ENCODE results near the gene CUL9.

The CUL9 gene

DNA sequence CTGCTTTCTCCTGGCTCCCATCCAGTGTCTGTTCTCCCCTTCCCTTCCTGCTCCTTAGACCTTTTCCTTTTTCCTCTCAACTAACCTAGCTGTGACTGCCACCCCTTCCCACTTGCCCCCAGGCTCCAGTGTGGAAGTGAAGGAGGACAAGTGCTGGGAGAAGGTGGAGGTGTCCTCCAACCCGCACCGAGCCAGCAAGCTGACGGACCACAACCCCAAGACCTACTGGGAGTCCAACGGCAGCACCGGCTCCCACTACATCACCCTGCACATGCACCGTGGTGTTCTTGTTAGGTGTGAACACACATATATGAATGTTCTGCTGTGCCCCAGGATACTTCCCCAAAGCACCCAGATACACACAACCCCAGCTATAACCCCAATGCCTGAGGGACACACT, 18.5 kb downstream of the CUL9 start:
- DNase-seq (ENCODE audit: low read depth): no peak

DNA sequence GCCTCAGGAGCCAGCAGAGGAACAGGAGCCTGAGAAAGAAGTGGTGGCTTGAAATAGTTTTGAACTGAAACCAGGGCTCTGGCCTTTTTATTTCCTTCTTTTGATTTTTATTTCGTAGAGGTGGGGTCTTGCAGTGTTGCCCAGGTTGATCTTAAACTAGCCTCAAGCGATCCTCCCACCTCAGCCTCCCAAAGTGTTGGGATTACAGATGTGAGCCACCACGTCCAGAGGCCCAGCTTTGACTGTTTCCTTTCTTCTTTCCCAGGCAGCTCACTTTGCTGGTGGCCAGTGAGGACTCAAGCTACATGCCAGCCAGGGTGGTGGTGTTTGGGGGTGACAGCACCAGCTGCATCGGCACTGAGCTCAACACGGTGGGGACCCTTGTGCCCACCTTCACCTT, 20.5 kb downstream of the CUL9 start:
- no peak for DNase-seq (ENCODE audit: low read depth)

DNA sequence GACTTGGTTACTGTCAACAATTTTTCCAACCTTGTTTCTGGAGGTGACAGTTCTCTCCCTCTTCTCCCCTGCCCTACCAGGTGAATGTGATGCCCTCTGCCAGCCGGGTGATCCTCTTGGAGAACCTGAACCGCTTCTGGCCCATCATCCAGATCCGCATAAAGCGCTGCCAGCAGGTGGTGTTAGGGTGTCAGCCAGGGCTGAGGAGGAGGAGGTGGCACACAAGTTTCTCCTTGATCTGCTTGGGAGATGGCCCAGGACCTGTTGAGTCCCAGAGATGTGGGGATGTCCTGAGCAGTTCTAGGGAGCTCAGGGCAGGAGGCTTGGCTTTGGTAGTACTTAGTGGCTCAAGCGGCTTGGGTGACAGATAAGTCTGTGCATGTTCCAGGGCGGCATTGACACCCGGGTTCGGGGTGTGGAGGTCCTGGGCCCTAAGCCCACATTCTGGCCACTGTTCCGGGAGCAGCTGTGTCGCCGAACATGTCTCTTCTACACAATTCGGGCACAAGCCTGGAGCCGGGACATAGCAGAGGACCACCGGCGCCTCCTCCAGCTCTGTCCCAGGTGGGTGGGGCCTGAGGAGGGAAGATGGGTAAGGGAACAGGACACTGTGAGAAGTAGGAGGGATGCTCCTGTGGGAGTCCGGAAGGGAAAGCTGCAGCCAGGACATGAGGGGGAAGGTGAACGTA, 21.2 kb downstream of the CUL9 start:
- no peak for DNase-seq (ENCODE audit: low read depth)

- no peak for DNase-seq (ENCODE audit: low read depth)
Measured at GRCh38 chr6:43203718-43204095, 21.7 kb downstream of the CUL9 start.

DNA sequence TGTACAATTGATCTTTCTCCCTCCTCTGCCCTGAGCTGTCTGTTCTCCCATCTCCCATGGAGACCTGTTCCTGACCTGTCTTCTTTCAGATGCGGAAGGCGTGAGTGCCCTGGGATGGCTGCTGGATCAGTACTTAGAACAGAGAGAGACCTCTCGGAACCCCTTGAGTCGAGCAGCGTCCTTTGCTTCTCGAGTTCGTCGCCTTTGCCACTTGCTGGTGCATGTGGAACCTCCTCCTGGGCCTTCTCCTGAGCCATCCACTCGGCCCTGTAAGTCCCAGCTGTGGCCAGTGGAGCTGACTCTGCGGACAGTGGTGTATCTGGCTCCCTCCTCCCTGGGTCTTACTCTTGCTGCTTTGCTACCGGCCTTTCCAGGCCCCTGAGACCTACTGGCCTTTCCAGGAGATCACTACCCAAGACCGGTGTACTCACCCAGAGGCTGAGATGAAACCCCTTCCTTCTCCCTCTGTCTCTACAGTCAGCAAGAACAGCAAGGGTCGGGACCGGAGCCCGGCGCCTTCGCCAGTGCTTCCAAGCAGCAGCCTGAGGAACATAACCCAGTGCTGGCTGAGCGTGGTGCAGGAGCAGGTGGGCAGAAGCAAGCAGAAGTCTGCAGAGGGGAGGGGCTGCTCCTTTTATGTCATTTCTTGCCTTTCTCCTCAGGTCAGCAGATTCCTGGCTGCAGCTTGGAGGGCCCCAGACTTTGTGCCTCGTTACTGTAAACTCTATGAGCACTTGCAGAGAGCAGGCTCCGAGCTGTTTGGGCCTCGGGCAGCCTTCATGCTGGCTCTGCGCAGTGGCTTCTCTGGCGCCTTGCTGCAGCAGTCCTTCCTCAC, 22.5 kb downstream of the CUL9 start:
- DNase-seq (ENCODE audit: low read depth): no peak

DNA sequence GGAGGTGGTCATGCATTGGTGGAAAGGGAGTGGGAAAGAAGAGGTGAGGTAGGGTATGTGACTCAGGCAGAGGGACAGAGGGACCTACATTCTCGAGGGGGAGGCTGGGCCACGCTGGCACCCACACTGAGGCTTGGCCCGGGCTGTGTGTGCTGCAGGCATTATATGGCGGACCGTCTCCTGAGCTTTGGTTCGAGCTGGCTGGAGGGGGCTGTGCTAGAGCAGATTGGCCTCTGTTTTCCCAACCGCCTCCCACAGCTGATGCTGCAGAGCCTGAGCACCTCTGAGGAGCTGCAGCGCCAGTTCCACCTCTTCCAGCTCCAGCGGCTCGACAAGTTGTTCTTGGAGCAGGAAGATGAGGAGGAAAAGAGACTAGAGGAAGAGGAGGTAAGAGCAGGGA, 23.9 kb downstream of the CUL9 start:
- DNase-seq (ENCODE audit: low read depth): no peak

DNA sequence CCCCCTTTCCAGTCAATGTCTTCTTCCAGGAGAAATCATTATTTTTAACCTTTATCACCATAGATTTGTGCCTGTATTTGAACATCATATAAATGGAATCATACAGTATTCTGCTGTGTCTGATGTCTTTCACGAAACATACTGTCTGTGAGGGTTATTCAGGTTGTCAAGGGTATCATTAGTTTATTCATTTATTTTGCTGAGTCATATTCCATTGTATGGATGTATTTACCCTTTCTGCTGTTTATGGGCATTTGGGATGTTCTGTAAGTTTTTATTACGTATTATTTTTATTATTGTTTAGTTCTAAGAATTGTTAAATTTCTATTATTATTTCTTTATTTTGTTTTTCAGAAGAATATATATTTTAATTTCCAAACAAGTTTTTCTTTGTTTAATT, 25.3 kb downstream of the CUL9 start:
- no peak for DNase-seq (ENCODE audit: low read depth)

DNA sequence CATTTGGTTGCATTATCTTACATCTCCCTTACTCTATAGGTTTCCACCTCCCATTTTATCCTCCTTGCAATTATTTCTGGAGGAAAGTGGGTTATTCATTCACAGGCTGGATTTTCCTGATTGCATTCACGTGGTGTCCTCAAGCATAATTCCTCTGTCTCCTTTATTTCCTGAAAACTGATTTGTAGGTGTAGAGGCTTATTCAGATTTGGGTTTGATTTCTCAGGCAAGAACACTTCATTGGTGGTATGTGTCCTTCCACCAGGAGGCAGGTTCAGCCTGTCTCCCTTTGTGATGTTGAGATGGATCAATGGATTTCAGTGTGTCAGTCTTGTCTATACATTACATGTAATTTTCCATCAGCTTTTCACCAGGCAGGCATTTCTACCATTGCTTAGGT, 30.0 kb downstream of the CUL9 start:
- DNase-seq (ENCODE audit: low read depth): no peak

- DNase-seq (ENCODE audit: low read depth): no peak
Measured at GRCh38 chr6:43213431-43213830, 31.4 kb downstream of the CUL9 start.

DNA sequence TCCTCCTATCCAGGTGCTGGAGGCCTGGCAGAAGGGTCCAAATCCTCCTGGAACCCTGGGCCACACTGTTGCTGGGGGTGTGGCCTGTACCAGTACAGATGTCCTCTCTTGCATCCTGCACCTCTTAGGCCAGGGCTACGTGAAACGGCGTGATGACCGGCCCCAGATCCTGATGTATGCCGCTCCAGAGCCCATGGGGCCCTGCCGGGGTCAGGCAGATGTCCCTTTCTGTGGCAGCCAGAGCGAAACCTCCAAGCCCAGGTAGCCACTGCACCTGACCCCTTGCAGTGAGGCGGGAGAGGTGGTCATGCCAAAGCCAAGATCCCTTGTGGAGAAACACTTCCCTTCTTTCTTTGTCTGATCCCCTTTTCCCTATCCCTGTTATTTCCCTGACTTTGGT, 33.1 kb downstream of the CUL9 start:
- DNase-seq (ENCODE audit: low read depth): no peak

GRCh38 chr6:43216200-43216599, 34.2 kb downstream of the CUL9 start:
- no peak for DNase-seq (ENCODE audit: low read depth)

DNA sequence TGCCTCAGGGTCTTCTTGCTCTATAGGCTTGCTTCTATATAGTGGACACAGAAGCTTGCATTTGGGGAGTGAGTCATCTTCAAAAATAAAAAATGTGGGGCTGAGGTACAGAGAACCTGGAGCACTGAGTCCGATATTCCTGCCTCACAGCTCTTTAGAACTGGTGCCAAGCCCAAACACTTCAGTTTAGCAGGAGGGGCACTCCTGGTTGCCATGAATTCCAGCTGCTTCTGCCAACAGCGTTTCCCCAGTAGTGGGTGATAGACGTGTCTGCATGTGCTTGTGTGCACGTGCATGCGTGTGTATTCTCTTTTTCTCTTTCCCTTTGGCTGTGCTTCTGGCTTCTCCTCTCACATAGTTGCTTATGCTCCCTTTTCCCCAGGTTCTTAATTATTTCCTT, 35.4 kb downstream of the CUL9 start:
- no peak for DNase-seq (ENCODE audit: low read depth)

DNA sequence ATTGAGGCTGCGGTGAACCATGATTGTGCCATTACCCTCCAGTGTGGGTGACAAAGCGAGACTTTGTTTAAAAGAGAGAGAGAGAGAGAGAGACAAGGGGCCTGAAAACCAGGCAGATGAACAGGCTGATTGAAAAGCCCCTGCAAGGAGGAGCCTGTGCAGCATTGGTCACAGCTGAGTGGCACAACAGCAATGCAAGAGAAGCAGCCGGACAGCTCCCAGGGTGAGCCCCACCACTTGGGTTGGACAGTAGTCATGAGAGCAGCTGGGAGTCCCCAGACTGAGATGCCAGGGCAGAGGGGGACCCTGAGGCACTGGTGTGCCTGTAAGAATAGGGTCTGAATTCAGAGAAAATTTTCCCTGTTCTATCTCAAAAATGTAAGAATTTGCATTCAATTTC, 37.1 kb downstream of the CUL9 start:
- no peak for DNase-seq (ENCODE audit: low read depth)

- no peak for DNase-seq (ENCODE audit: low read depth)
Measured at GRCh38 chr6:43219814-43220213, 37.8 kb downstream of the CUL9 start.

- no peak for DNase-seq (ENCODE audit: low read depth)
Measured at GRCh38 chr6:43220439-43220951, 38.5 kb downstream of the CUL9 start.

- no peak for DNase-seq (ENCODE audit: low read depth)
Measured at GRCh38 chr6:43221046-43221972, 39.3 kb downstream of the CUL9 start.

DNA sequence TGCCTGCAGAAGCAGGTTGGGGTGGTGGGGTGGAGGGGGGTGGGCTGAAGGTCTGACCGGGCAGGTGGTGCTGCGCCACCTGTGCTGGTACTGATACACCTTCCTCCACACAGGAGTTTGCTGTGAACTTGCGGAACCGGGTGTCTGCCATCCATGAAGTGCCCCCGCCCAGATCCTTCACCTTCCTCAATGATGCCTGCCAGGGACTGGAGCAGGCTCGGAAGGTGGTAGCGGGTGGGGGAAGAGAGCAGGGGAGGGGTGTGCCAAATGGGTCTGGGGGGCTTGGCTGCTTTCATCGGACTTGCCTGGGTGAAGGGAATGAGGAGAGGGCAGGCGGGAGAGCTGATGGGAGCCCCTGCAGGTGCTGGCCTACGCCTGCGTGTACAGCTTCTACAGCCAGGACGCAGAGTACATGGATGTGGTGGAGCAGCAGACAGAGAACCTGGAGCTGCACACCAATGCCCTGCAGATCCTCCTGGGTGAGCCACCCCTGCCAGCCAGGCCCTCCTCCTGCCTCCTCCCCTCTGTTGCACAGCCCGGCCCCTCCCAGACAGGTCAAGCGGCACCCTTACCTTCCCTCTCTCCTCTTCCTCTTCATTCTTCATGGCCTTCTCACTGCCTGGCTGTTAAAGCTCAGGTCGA, 40.5 kb downstream of the CUL9 start:
- no peak for DNase-seq (ENCODE audit: low read depth)

DNA sequence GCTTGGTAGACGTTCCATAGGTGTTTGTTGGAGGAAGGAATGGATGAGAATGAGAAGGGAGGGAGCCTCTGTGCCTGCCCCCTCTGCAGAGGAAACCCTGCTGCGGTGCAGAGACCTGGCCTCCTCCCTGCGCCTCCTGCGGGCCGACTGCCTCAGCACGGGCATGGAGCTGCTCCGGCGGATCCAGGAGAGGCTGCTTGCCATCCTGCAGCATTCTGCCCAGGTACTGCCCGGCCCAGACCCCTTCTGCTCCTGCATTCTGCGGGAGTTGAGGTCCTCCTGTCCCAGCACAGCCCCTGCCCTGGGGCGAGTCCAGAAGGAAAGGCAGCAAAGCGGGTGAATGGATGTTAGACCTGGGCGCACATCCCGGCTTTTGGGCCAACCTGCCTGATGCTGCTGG, 41.2 kb downstream of the CUL9 start:
- no peak for DNase-seq (ENCODE audit: low read depth)

- DNase-seq (ENCODE audit: low read depth): no peak
Measured at GRCh38 chr6:43226192-43226851, 44.3 kb downstream of the CUL9 start.

DNA sequence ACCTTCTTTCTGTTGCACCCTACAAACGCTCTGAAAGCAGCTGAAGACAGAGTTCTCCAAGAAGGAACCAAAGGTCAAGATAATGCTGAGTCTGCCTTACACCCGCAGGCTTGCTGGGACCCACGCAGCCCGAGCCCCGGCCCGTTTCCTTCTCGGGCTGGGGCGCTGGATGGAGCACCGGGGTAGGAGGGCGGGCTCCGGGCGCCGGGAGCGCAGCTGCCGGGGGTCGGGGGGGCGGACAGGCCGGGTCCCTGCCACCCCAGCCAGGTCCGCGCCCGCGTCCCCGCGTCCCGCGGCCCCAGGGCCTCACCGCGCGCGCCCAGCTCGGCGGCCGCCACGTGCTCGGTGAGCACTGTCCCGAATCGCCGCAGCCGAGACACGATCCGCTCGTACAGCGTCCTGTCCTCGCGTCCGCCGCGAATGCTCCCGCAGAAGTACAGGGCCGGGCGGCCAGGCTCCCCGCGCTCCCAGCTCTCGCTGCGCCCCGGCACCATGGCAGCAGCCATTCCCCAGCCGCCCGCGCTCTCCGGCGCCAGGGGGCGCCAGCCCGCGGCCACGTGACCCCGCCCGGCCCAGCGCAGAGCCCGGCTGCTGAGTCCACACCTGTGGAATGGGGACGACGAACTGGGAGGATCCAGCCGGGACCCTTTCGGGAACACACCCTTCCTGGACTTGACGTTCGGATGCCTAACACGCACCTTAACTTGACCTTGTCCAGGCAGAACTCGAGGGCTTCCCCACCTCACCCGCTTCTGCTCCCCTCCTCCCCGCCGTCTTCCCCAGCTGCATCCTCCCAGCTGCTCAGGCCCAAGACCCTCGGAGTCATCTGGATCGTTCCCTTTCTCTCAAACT, 47.2 kb downstream of the CUL9 start, which contains the start of gene DNPH1:
Gene DNPH1 (minus strand): TSS at position 531 of the 852 bp plus-strand sequence. CDS start 25 bp downstream, at position 506.
- DNase-seq (ENCODE audit: low read depth): peak; percentile 32

Data from HS-5 (cell line).